Kidney (tissue), 14 donors: ENCODE data around the gene C4orf17. TPM values are rescaled to one million over a fixed set of nuclear protein-coding genes. Genes with fewer than 3 reads are reported as not detected.

ENCODE experiments used
- DNase-seq, 5 donors: peaks; one replicate each; pipeline ENCODE4 v3.0.0-alpha.2; 2013 to 2020
- FAIRE-seq: peaks from 2 replicates; lab custom pipeline; 2012; peaks lifted over from hg19 to GRCh38; lab: Jason Lieb, UNC
- H3K27ac ChIP-seq, 2 donors: one replicate each; pipeline ENCODE4 v1.7.0; 2013; ENCODE audit warnings: low read depth in 2 of 2, low read length in 2 of 2, inconsistent platforms in 1 of 2
- H3K27me3 ChIP-seq: one replicate; pipeline ENCODE4 v1.7.1; 2013; ENCODE audit warnings: low read length, inconsistent platforms; ENCODE audit not compliant: control insufficient read depth, insufficient read depth
- H3K36me3 ChIP-seq, 3 donors: one replicate each; pipeline versions ENCODE4 v1.7.0 to v1.7.1; 2013; ENCODE audit warnings: low read length in 3 of 3, control low read depth in 1 of 3, inconsistent platforms in 1 of 3; ENCODE audit not compliant: insufficient read depth in 3 of 3, control insufficient read depth in 2 of 3
- H3K4me1 ChIP-seq, 3 donors: one replicate each; pipeline versions ENCODE4 v1.7.0 to v1.7.1; 2013; ENCODE audit warnings: low read length in 3 of 3, inconsistent platforms in 1 of 3, low read depth in 1 of 3; ENCODE audit not compliant: control insufficient read depth in 2 of 3, insufficient read depth in 2 of 3
- H3K4me3 ChIP-seq, 3 donors: one replicate each; pipeline versions ENCODE4 v1.7.0 to v1.8.1; 2013; ENCODE audit warnings: low read length in 3 of 3, control low read depth in 1 of 3, inconsistent platforms in 1 of 3
- H3K9ac ChIP-seq, 3 donors: one replicate each; pipeline versions ENCODE4 v1.7.0 to v1.7.1; 2013; ENCODE audit warnings: low read length in 3 of 3, control low read depth in 1 of 3, inconsistent platforms in 1 of 3
- H3K9me3 ChIP-seq, 3 donors: one replicate each; pipeline versions ENCODE4 v1.7.0 to v1.7.1; 2013; ENCODE audit warnings: low read length in 3 of 3, control low read depth in 1 of 3, inconsistent platforms in 1 of 3; ENCODE audit not compliant: control insufficient read depth in 2 of 3, insufficient read depth in 1 of 3
- CTCF ChIP-seq: IDR thresholded peaks from 3 replicates; pipeline ENCODE4 v1.5.1; 2012; ENCODE audit warnings: mild to moderate bottlenecking, moderate library complexity, borderline replicate concordance; ENCODE audit not compliant: insufficient read depth; ENCODE audit errors: extremely low read depth
- intact Hi-C: fragments of 100-400 bp; cut with DNase I; formaldehyde crosslinking; loops from one replicate; pipeline ENCODE4 v1.11.1; 2022
- polyA plus RNA-seq: library from polyadenylated mRNA; stranded (reverse); fragments of 350-450 nt; fragmentation: Illumina TruSeq; extraction: RNeasy Lipid Tissue Mini Kit (QIAGEN cat#74804); gene quantifications from one replicate; pipeline ENCODE4 v1.2.3, GENCODE V29; 2014; ENCODE audit warnings: low read depth, low replicate concordance; ENCODE audit not compliant: insufficient read depth
- total RNA-seq: library from RNA; stranded (reverse); fragmentation: NEBNext Ultra II Directional; extraction: Animal tissue kit (Norgen Biotek cat#: 25700); gene quantifications from one replicate; pipeline ENCODE4 v1.2.1, GENCODE V29; 2021
- donor health status: control.
- donor health status: control.
- donor health status: control.
- donor health status: control.
- donor health status: control.
- donor health status: DM: yes; HTN: yes; CAD: no.
- donor health status: Normal renal cell carcinoma (clear cell type).

Gene C4orf17
- total and polyA plus RNA-seq, 2 donors from 2014 or later, result not detected

- Histone ChIP-seq H3K36me3 (no peaks in the 10 kb centered on the region), H3K27ac (no peak overlapping the region), H3K9ac (no peak overlapping the region), H3K9me3 (no peaks in the 10 kb centered on the region), H3K27me3 (no peaks in the 10 kb centered on the region), H3K4me1 (no peaks in the 10 kb centered on the region), H3K4me3 (no peak overlapping the region)
- intact Hi-C loops, result no loop called here
- DNase-seq (no peak), FAIRE-seq (no peak)
- no peak for TF ChIP-seq CTCF
These were observed 26.0 kb downstream of the C4orf17 start for GRCh38 chr4:99536848-99537247.

- H3K4me3 ChIP-seq, result no peak overlapping the region
- H3K36me3 ChIP-seq, result no peaks in the 10 kb centered on the region
- no peaks in the 10 kb centered on the region for H3K27me3 ChIP-seq
- H3K9me3 ChIP-seq, result no peaks in the 10 kb centered on the region
- FAIRE-seq (no peak), DNase-seq (no peak)
- H3K27ac ChIP-seq, result no peak overlapping the region
- no peak for TF ChIP-seq CTCF
- no peak overlapping the region for H3K9ac ChIP-seq
- intact Hi-C loops, result no loop called here
- no peaks in the 10 kb centered on the region for H3K4me1 ChIP-seq
These were observed 26.9 kb downstream of the C4orf17 start for GRCh38 chr4:99537674-99538073.

GRCh38 chr4:99540277-99540939 is 29.6 kb downstream of the C4orf17 start:
- TF ChIP-seq CTCF, result no peak
- intact Hi-C loops, result no loop called here
- H3K36me3 ChIP-seq, result no peaks in the 10 kb centered on the region
- FAIRE-seq (no peak), DNase-seq (no peak)
- no peak overlapping the region for H3K4me3 ChIP-seq
- no peak overlapping the region for H3K27ac ChIP-seq
- peaks cover 0 to 2% (median 0%) of the 10 kb centered on the region in 3 donors for H3K9me3 ChIP-seq
- H3K4me1 ChIP-seq, result no peaks in the 10 kb centered on the region
- no peak overlapping the region for H3K9ac ChIP-seq
- no peaks in the 10 kb centered on the region for H3K27me3 ChIP-seq

DNA sequence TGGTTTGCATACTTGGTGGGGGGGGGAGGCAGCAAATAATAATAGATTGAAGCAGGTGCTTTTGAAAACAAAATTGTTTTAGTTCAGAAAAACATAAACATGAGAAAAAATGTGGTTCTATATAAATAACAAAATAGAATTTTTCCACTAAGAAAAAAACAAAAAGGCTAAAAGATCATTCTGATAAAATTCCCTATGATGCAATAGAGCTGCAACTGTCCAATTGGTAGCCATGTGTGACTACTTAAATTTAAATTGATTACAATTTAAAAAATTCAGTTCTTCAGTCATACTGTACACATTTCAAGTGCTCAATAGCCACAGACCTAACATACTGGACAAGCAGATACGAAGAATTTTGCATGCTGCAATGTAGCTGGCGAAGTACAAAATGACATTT is 42.1 kb downstream of the C4orf17 start:
- Histone ChIP-seq H3K36me3 (no peaks in the 10 kb centered on the region), H3K9ac (no peak overlapping the region), H3K9me3 (no peaks in the 10 kb centered on the region), H3K27ac (no peak overlapping the region), H3K27me3 (no peaks in the 10 kb centered on the region), H3K4me1 (no peaks in the 10 kb centered on the region), H3K4me3 (no peak overlapping the region)
- no peak for TF ChIP-seq CTCF
- intact Hi-C loops, result no loop called here
- DNase-seq, result no peak
- no peak for FAIRE-seq
